ENCODE results near the gene CPLX3.
A peak's percentile ranks its signal among the peaks of the same experiment; 100 is the strongest.

CPLX3 gene

DNA sequence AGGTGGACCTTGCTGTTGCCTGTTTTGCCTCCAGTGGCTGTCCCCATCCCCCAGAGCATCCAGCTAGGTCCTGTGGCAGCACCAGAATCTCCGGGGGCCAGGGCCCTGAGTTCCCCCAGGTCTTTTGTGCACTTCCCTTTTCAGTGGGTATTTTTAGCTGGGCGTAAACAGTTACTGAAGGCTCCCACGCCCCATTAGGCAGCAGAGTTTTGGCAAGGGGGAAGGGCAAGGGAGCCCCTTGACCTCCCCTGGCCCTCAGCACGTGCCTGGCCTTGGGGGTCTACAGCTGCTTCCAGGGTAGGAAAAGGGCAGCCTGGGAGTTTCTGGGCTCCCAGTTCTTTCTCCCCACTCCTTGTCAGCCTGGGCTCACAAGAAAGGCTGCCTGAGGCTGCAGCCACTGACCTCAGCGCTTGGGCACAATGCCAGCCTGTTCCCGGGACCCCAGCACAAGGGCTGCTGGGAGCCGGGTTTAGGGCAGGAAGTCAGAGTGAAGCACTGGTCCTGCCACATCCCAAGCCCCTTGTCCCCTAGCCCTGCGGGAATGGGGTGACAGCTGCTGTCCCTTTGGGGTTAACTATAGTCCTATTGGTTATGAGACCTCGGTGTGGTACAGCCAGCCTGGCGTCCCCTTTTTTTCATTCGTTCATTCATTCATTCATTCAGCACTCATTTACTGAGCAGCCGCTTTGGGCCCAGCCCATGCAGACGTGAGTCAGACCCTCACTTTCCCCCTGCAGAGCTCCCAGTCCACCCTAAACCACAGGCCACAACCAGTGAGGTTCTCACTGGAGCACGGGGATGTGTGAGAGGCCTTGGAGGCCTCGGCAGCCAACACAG, 36.1 kb upstream of the CPLX3 start:
- H3K36me3 ChIP-seq (ENCODE audit: insufficient read depth, low read length), result peaks cover 7% of the 10 kb centered on the region
- H3K4me3 ChIP-seq (ENCODE audit: low read length), result peak overlapping the region; percentile 7
- H3K9me3 ChIP-seq (replicated peaks; ENCODE audit: low read length), result no peaks in the 10 kb centered on the region
- no peaks in the 10 kb centered on the region for H3K27me3 ChIP-seq (ENCODE audit: control insufficient read depth, insufficient read depth, low read length)
- H3K4me1 ChIP-seq (ENCODE audit: control insufficient read depth, insufficient read depth, low read length), result peaks cover 38% of the 10 kb centered on the region
- peak overlapping the region; percentile 67 for H3K4me2 ChIP-seq (ENCODE audit: low read length)
- H3K9ac ChIP-seq (ENCODE audit: low read depth, low read length), result peak overlapping the region; percentile 66

DNA sequence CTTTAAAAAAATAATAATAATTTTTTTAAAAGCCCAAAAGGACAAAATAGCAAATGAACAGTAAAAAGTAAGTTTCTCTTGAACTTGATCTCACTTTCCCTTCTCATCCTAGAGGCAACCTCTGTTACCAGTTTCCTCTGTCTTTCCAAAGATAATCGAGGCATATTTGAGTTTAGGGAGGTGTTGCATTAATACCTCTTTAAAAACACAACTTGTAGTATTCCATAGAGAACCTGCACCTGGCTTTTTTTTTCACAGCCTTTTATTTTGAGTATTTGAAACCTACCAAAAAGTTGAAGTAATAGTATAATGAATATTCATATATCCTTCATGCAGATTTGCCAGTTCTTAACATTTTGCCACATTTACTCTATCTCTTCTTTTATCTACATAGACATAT, 35.4 kb upstream of the CPLX3 start:
- Histone ChIP-seq H3K27me3 (ENCODE audit: control insufficient read depth, insufficient read depth, low read length) (no peaks in the 10 kb centered on the region), H3K9ac (ENCODE audit: low read depth, low read length) (peak overlapping the region; percentile 66), H3K36me3 (ENCODE audit: insufficient read depth, low read length) (peaks cover 4% of the 10 kb centered on the region), H3K9me3 (replicated peaks; ENCODE audit: low read length) (no peaks in the 10 kb centered on the region), H3K4me1 (ENCODE audit: control insufficient read depth, insufficient read depth, low read length) (peaks cover 36% of the 10 kb centered on the region), H3K4me2 (ENCODE audit: low read length) (peak overlapping the region; percentile 67), H3K4me3 (ENCODE audit: low read length) (no peak overlapping the region)

DNA sequence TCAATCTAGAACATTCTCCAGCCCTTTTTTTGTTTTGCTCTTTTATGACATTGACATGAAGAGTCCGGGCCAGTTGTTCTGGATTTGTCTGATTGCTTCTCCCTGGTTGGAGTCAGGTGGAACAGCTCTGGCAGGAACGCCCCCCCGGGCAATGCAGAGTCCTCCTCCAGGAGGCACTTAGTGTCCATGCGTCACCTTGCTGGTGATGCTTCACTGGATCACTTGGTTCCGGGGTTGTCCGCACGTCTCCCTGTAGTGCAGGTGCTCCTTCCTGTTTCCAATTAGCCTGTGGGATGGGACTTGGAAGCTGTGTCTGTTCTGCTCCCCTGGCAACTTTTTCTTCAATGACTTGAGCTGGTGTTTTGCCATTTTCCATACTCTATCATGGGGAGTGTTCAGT, 34.8 kb upstream of the CPLX3 start:
- no peak overlapping the region for H3K4me2 ChIP-seq (ENCODE audit: low read length)
- H3K9ac ChIP-seq (ENCODE audit: low read depth, low read length), result peak overlapping the region; percentile 66
- H3K4me3 ChIP-seq (ENCODE audit: low read length), result no peak overlapping the region
- H3K4me1 ChIP-seq (ENCODE audit: control insufficient read depth, insufficient read depth, low read length), result peaks cover 36% of the 10 kb centered on the region
- no peaks in the 10 kb centered on the region for H3K27me3 ChIP-seq (ENCODE audit: control insufficient read depth, insufficient read depth, low read length)
- no peaks in the 10 kb centered on the region for H3K9me3 ChIP-seq (replicated peaks; ENCODE audit: low read length)
- peaks cover 4% of the 10 kb centered on the region for H3K36me3 ChIP-seq (ENCODE audit: insufficient read depth, low read length)

DNA sequence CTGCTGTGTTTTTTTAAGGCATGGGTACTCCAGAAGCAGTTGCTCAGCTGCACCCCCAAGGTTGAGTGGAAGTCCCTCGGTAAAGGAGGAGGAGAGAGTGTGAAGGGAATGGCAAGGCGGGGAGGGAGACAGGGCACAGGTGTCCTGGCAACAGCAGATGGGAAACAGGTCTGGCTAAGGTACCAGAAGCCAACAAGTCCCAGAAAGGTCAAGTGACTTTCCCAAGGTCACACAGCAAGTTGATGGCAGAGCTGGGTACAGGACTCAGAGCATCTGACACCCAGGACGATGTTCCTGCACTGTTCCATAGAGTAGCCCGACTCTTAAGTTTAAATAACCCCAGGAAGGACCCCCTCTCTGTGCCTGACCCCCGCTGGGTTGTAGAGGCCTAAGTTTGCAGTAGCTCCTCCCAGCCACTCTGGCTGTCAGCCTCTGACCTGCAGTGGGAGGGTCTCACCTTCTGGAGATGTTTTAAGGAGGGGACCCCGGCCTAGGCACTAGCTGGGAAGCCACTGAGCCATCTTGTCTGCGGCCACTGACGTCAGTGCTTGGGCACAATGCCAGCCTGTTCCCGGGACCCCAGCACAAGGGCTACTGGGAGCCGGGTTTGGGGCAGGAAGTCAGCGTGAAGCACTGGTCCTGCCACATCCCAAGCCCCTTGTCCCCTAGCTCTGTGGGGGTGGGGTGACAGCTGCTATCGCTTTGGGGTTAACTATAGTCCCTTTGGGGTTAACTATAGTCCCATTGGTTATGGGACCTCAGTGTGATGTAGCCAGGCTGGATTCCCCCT, 34.0 kb upstream of the CPLX3 start:
- H3K4me2 ChIP-seq (ENCODE audit: low read length), result no peak overlapping the region
- no peak overlapping the region for H3K9ac ChIP-seq (ENCODE audit: low read depth, low read length)
- no peaks in the 10 kb centered on the region for H3K27me3 ChIP-seq (ENCODE audit: control insufficient read depth, insufficient read depth, low read length)
- peaks cover 34% of the 10 kb centered on the region for H3K4me1 ChIP-seq (ENCODE audit: control insufficient read depth, insufficient read depth, low read length)
- H3K4me3 ChIP-seq (ENCODE audit: low read length), result no peak overlapping the region
- H3K36me3 ChIP-seq (ENCODE audit: insufficient read depth, low read length), result peaks cover 4% of the 10 kb centered on the region
- H3K9me3 ChIP-seq (replicated peaks; ENCODE audit: low read length), result no peaks in the 10 kb centered on the region

DNA sequence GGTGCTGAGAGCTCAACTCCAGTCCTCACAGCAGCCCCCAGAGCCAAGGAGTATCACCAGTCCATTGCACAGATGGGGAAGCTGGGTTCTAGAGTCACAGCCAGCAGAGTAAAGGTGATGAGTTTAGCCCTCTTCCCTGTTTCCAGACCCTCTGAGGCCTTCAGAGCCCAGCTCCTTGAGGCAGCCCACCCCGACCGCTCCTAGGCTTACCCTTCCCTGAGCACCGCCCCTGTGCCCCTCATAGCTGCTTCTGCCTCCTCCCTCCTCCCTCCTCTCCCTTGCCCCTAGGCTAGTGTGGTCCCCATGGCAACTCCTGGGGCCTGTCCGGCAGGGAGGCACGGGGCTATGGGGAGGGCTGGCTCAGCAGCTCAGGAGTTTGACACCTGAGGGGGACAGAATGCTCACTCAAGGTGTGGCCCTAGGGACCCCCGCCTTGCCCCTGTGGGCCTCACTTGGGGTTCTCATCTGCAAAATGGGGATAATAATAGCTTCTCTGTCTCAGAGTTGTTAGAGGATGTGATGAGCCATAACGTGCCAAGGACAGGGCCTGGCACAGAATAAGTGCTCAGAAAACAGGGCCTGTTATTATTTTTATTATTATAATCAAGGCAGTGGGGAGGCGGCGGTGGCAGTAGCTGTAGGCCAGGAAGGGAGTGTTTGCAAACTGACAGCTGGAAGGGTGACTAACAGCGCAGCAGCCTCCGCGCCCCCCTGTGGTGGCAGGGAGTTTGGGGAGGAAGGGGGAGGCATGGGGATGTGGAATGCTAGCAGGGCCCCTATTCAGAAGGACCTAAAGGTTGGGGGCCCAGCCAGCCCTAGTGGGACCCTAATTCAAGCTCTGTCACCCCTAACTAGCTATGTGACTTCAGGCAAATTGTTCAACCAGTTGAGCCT, 33.0 kb upstream of the CPLX3 start:
- Histone ChIP-seq H3K9ac (ENCODE audit: low read depth, low read length) (no peak overlapping the region), H3K4me3 (ENCODE audit: low read length) (no peak overlapping the region), H3K4me1 (ENCODE audit: control insufficient read depth, insufficient read depth, low read length) (peaks cover 28% of the 10 kb centered on the region), H3K36me3 (ENCODE audit: insufficient read depth, low read length) (peaks cover 8% of the 10 kb centered on the region), H3K4me2 (ENCODE audit: low read length) (no peak overlapping the region), H3K27me3 (ENCODE audit: control insufficient read depth, insufficient read depth, low read length) (no peaks in the 10 kb centered on the region), H3K9me3 (replicated peaks; ENCODE audit: low read length) (no peaks in the 10 kb centered on the region)

DNA sequence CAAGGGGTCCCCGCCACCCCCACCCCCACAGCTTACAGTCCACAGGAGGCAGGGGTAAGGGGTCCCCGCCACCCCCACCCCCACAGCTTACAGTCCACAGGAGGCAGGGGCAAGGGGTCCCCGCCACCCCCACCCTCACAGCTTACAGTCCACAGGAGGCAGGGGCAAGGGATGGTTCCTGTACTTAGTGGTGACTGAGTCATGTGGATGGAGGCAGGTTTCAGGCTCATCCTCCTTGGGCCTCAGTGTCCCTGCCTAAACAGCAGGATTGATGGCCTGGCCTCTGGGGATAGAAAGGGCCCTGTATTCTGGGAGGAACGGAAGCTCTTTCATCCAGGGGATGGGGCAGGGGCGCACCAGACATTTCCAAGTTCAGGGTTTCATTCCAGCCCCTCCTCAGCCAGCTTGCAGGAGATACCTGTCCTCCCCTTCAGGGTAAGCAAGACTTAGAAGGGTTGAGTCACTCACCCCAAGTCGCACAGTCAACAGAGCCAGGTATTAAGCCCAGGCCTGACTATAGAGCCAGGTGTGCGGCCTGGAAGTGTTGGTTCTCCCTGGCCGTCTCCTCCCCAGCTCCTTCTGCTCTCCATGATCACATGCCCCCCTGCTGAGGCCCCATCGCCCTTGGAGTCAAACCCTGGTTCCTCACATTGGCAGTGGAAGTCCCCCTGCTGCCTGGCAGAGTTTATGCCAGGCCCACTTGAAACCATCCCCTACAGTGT, 32.0 kb upstream of the CPLX3 start:
- no peak overlapping the region for H3K9ac ChIP-seq (ENCODE audit: low read depth, low read length)
- H3K36me3 ChIP-seq (ENCODE audit: insufficient read depth, low read length), result peaks cover 18% of the 10 kb centered on the region
- no peak overlapping the region for H3K4me2 ChIP-seq (ENCODE audit: low read length)
- peaks cover 25% of the 10 kb centered on the region for H3K4me1 ChIP-seq (ENCODE audit: control insufficient read depth, insufficient read depth, low read length)
- no peaks in the 10 kb centered on the region for H3K27me3 ChIP-seq (ENCODE audit: control insufficient read depth, insufficient read depth, low read length)
- H3K9me3 ChIP-seq (replicated peaks; ENCODE audit: low read length), result no peaks in the 10 kb centered on the region
- no peak overlapping the region for H3K4me3 ChIP-seq (ENCODE audit: low read length)

DNA sequence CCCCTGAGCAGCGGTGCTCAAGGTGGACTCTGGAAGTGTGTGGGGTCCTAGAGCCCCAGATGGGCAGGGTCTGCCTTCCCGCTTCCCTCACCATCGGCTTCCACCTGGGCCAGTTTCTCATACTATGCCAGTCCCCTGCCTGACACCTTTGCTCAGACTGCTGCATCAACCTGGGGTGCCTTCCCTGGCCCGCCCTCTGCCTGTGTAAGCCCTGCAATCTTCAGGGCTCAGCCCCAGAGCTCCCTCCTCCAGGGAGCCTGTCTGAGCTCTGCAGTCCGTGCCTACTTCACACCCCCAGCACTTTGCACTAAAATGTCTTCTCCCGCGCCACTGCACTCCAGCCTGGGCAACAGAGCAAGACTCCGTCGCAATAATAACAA, 31.5 kb upstream of the CPLX3 start:
- H3K4me3 ChIP-seq (ENCODE audit: low read length), result no peak overlapping the region
- H3K36me3 ChIP-seq (ENCODE audit: insufficient read depth, low read length), result peaks cover 23% of the 10 kb centered on the region
- peaks cover 20% of the 10 kb centered on the region for H3K4me1 ChIP-seq (ENCODE audit: control insufficient read depth, insufficient read depth, low read length)
- no peaks in the 10 kb centered on the region for H3K9me3 ChIP-seq (replicated peaks; ENCODE audit: low read length)
- no peaks in the 10 kb centered on the region for H3K27me3 ChIP-seq (ENCODE audit: control insufficient read depth, insufficient read depth, low read length)
- no peak overlapping the region for H3K9ac ChIP-seq (ENCODE audit: low read depth, low read length)
- H3K4me2 ChIP-seq (ENCODE audit: low read length), result no peak overlapping the region

DNA sequence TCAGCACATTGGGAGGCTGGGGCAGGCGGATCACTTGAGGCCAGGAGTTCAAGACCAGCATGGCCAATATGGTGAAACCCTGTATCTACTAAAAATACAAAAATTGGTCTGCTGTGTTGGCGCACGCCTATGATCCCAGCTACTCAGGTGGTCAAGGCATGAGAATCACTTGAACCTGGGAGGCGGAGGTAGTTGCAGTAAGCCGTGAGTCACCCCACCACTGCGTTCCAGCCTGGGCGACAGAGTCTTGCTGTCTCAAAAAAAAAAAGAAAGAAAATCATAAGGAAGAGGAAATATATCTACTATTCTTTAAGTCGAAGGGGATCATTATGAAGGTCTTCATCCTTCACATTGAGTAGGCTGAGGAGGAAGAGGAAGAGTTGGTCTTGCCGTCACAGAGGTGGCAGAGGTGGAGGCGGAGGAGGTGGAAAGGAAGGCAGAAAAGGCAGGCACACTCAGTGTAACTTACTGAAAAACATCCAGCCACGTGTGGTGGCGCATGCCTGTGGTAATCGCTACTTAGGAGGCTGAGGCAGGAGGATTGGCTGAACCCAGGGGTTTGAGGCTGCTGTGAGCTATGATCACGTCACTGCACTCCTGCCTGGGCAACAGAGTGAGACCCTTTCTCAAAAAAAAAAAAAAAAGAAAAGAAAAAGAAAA, 30.3 kb upstream of the CPLX3 start:
- Histone ChIP-seq H3K27me3 (ENCODE audit: control insufficient read depth, insufficient read depth, low read length) (no peaks in the 10 kb centered on the region), H3K9me3 (replicated peaks; ENCODE audit: low read length) (no peaks in the 10 kb centered on the region), H3K4me3 (ENCODE audit: low read length) (no peak overlapping the region), H3K9ac (ENCODE audit: low read depth, low read length) (no peak overlapping the region), H3K36me3 (ENCODE audit: insufficient read depth, low read length) (peaks cover 24% of the 10 kb centered on the region), H3K4me2 (ENCODE audit: low read length) (no peak overlapping the region), H3K4me1 (ENCODE audit: control insufficient read depth, insufficient read depth, low read length) (peaks cover 8% of the 10 kb centered on the region)

DNA sequence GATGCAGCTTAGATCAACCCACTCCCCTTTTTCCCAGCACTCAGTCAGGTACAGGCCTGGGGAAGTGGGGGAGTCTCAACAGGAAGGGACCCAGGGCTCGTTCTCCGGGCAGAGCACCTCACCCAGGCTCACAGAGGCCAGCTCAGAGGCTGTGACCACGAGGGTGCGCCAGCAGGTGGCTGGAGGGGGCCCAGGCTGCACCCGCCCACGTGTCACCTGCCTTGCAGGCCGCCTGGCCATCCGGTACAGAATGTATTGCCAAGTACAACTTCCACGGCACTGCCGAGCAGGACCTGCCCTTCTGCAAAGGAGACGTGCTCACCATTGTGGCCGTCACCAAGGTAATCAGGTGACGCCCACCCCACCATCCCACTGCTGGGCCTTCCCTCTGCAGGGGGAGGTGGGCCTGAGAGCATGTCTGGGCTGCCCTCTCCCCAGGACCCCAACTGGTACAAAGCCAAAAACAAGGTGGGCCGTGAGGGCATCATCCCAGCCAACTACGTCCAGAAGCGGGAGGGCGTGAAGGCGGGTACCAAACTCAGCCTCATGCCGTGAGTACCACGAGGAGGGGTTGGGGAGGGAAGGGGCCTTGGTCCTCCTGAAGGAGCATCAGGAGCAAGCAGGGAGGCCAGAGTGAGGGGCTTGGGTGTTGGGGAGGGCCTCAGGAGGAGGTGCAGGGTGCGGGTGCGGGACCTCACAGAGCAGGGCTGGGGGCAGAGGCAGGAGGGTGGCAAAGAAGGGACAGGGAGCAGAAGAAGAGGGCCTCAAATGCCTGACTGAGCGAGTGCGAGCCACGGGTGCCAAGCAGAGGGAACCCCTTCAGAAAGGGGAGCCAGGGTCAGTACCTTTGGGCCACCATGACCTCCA, 27.8 kb upstream of the CPLX3 start:
- Histone ChIP-seq H3K4me1 (ENCODE audit: control insufficient read depth, insufficient read depth, low read length) (no peaks in the 10 kb centered on the region), H3K4me3 (ENCODE audit: low read length) (no peak overlapping the region), H3K36me3 (ENCODE audit: insufficient read depth, low read length) (peaks cover 45% of the 10 kb centered on the region), H3K4me2 (ENCODE audit: low read length) (no peak overlapping the region), H3K9ac (ENCODE audit: low read depth, low read length) (no peak overlapping the region), H3K9me3 (replicated peaks; ENCODE audit: low read length) (no peaks in the 10 kb centered on the region), H3K27me3 (ENCODE audit: control insufficient read depth, insufficient read depth, low read length) (no peaks in the 10 kb centered on the region)

Measured in skeletal muscle satellite cell (primary cell).